ENCODE data around the gene ALPG.
"Not testable (repeated sequence)": the region's sequence is repeated elsewhere in the genome, so short reads cannot be mapped to it uniquely, and the experiment has no call there.

ALPG gene

GRCh38 chr2:232377319-232377718 is 29.3 kb upstream of the ALPG start:
- DNase-seq: no peak

- no peak for DNase-seq
Observed at GRCh38 chr2:232377841-232378734, 28.6 kb upstream of the ALPG start.

GRCh38 chr2:232378735-232379151 is 27.9 kb upstream of the ALPG start, which contains the start of gene ALPP:
Gene ALPP, plus strand, starts transcription at chr2:232378751. Its CDS starts 52 bp downstream, at chr2:232378803.
- not testable (repeated sequence) for DNase-seq

- DNase-seq: not testable (repeated sequence)
Observed at GRCh38 chr2:232379610-232380590, 26.7 kb upstream of the ALPG start.

- peak; percentile 39 for DNase-seq
Observed at GRCh38 chr2:232381204-232382031, 25.2 kb upstream of the ALPG start.

- no peak for DNase-seq
Observed at GRCh38 chr2:232382331-232383225, 24.1 kb upstream of the ALPG start.

GRCh38 chr2:232384466-232384865 is 22.2 kb upstream of the ALPG start:
- DNase-seq: no peak

- not testable (repeated sequence) for DNase-seq
Observed at GRCh38 chr2:232385058-232385457, 21.6 kb upstream of the ALPG start.

- DNase-seq: no peak
Observed at GRCh38 chr2:232385660-232386489, 20.8 kb upstream of the ALPG start.

- DNase-seq: no peak
Observed at GRCh38 chr2:232386490-232386739, 20.2 kb upstream of the ALPG start.

- no peak for DNase-seq
Observed at GRCh38 chr2:232386740-232387450, 19.7 kb upstream of the ALPG start.

GRCh38 chr2:232387451-232388171 is 19.0 kb upstream of the ALPG start:
- DNase-seq: no peak

GRCh38 chr2:232388324-232388891 is 18.2 kb upstream of the ALPG start:
- no peak for DNase-seq

- no peak for DNase-seq
Observed at GRCh38 chr2:232389327-232389726, 17.3 kb upstream of the ALPG start.

- DNase-seq: no peak
Observed at GRCh38 chr2:232390661-232391060, 16.0 kb upstream of the ALPG start.

- DNase-seq: no peak
Observed at GRCh38 chr2:232393556-232393955, 13.1 kb upstream of the ALPG start.

- not testable (repeated sequence) for DNase-seq
Observed at GRCh38 chr2:232394431-232394830, 12.2 kb upstream of the ALPG start.

- no peak for DNase-seq
Observed at GRCh38 chr2:232395586-232395985, 11.1 kb upstream of the ALPG start.

- no peak for DNase-seq
Observed at GRCh38 chr2:232396683-232397082, 10.0 kb upstream of the ALPG start.

All from stimulated activated CD4-positive, alpha-beta T cell treated with anti-CD3 and anti-CD28 coated beads, Interleukin-15, amount 100 ng/mL, for 24 hours (primary cell).